K562 (cell line): ENCODE data around the gene STXBP4. TPM values are rescaled to one million over a fixed set of nuclear protein-coding genes. Genes with fewer than 3 reads are reported as not detected.

Source experiments
- ADNP ChIP-seq: fragments of 200-800 bp; sonication (Bioruptor generic); IDR thresholded peaks from 2 replicates; pipeline ENCODE4 v1.6.1; 2016; ENCODE audit warnings: missing genetic modification characterization, missing compliant biosample characterization
- AFF4 ChIP-seq: sonication (generic); formaldehyde crosslinking; IDR thresholded peaks from 2 replicates; pipeline ENCODE4 v1.8.0; 2023; ENCODE audit warnings: mild to moderate bottlenecking, missing genetic modification reagents
- CREM ChIP-seq: IDR thresholded peaks from 2 replicates; pipeline ENCODE4 v1.6.1; 2014; ENCODE audit warnings: antibody characterized with exemption, low read depth
- DACH1 ChIP-seq: fragments of 450-650 bp; IDR thresholded peaks from 2 replicates; pipeline ENCODE4 v1.6.1; 2018; ENCODE audit not compliant: partially characterized antibody
- ELF4 ChIP-seq: fragments of 450-650 bp; formaldehyde crosslinking; IDR thresholded peaks from 2 replicates; pipeline ENCODE4 v1.4.0; 2022; ENCODE audit warnings: missing genetic modification characterization
- FOS ChIP-seq: IDR thresholded peaks from 3 replicates; pipeline ENCODE4 v1.6.1; 2011; ENCODE audit not compliant: insufficient read length; ENCODE audit errors: extremely low read depth
- FOXJ3 ChIP-seq: sonication (generic); formaldehyde crosslinking; IDR thresholded peaks from 2 replicates; pipeline ENCODE4 v1.4.0; 2020; ENCODE audit warnings: mild to moderate bottlenecking, missing genetic modification reagents
- KLF16 ChIP-seq: IDR thresholded peaks from 2 replicates; pipeline ENCODE4 v1.6.1; 2016; ENCODE audit warnings: antibody characterized with exemption
- MBD2 ChIP-seq: sonication (generic); IDR thresholded peaks from 2 replicates; pipeline ENCODE4 v1.6.1; 2016; ENCODE audit warnings: low read depth, borderline replicate concordance
- MEIS2 ChIP-seq: fragments of 450-650 bp; IDR thresholded peaks from 2 replicates; pipeline ENCODE4 v1.6.1; 2014; ENCODE audit warnings: mild to moderate bottlenecking; ENCODE audit not compliant: partially characterized antibody
- MLX ChIP-seq, 2 experiments: fragments of 450-650 bp in 1 of 2; sonication (generic) in 1 of 2; formaldehyde crosslinking; conservative IDR thresholded peaks; 2 replicates each; pipeline versions ENCODE4 v1.4.0 to v1.8.1; 2020 to 2022; ENCODE audit warnings: mild to moderate bottlenecking in 1 of 2, missing genetic modification reagents in 1 of 2
- NCOA4 ChIP-seq: fragments of 450-650 bp; IDR thresholded peaks from 2 replicates; pipeline ENCODE4 v1.6.1; 2018; ENCODE audit warnings: mild to moderate bottlenecking; ENCODE audit not compliant: partially characterized antibody
- NR2F6 ChIP-seq: fragments of 450-650 bp; formaldehyde crosslinking; IDR thresholded peaks from 2 replicates; pipeline ENCODE4 v1.4.0; 2020; ENCODE audit warnings: mild to moderate bottlenecking
- PKNOX1 ChIP-seq: fragments of 450-650 bp; IDR thresholded peaks from 2 replicates; pipeline ENCODE4 v1.6.1; 2016
- PRPF4 ChIP-seq: fragments of 200-400 bp; formaldehyde crosslinking; IDR thresholded peaks from one replicate; pipeline ENCODE4 v1.6.1; 2017; ENCODE audit warnings: low read length, low read depth, mild to moderate bottlenecking; ENCODE audit not compliant: insufficient read depth, poor library complexity, severe bottlenecking
- TAF9B ChIP-seq: fragments of 450-650 bp; IDR thresholded peaks from 2 replicates; pipeline ENCODE4 v1.6.1; 2018; ENCODE audit warnings: mild to moderate bottlenecking; ENCODE audit not compliant: partially characterized antibody
- TEAD1 ChIP-seq, 2 experiments: fragments of 450-650 bp in 1 of 2; sonication (generic) in 1 of 2; formaldehyde crosslinking; IDR thresholded peaks; 2 replicates each; pipeline versions ENCODE4 v1.4.0 to v1.8.0; 2020 to 2022; ENCODE audit warnings: mild to moderate bottlenecking in 2 of 2, missing genetic modification reagents in 1 of 2
- U2AF1 ChIP-seq: fragments of 200-400 bp; formaldehyde crosslinking; optimal IDR thresholded peaks from 2 replicates; pipeline ENCODE3; 2017; ENCODE audit warnings: mild to moderate bottlenecking, low read depth, low read length, moderate library complexity
- USF2 ChIP-seq: sonication (generic); formaldehyde crosslinking; IDR thresholded peaks from 2 replicates; pipeline ENCODE4 v1.5.0; 2020; ENCODE audit warnings: missing genetic modification reagents
- XRCC3 ChIP-seq: fragments of 450-650 bp; IDR thresholded peaks from 2 replicates; pipeline ENCODE4 v1.6.1; 2017; ENCODE audit warnings: mild to moderate bottlenecking, moderate library complexity
- ZNF134 ChIP-seq: fragments of 250-450 bp; sonication (Bioruptor Pico); conservative IDR thresholded peaks from 2 replicates; pipeline ENCODE4 v1.4.0; 2020
- ZNF707 ChIP-seq: fragments of 250-450 bp; sonication (Bioruptor Pico); conservative IDR thresholded peaks from 2 replicates; pipeline ENCODE4 v1.8.0; 2022; ENCODE audit warnings: inconsistent platforms, mild to moderate bottlenecking, moderate library complexity
- ZZZ3 ChIP-seq: fragments of 450-650 bp; IDR thresholded peaks from 2 replicates; pipeline ENCODE4 v1.6.1; 2016; ENCODE audit warnings: antibody characterized with exemption, mild to moderate bottlenecking, moderate library complexity
- polyA plus RNA-seq, 8 experiments: library from polyadenylated mRNA; depleted of rRNA in 4 of 8; stranded (reverse) in 5 of 8; unstranded in 3 of 8; fragments of >200 nt; fragmentation: Nextera tagmentation in 2 of 8; fragmentation: Illumina TruSeq in 1 of 8; extraction: Ambion mirVana in 2 of 8; extraction: Trizol in 1 of 8; gene quantifications; 2 replicates each; pipeline versions ENCODE4 v1.2.1 to v1.2.3, GENCODE V29; 2011 to 2014; ENCODE audit warnings: inconsistent platforms in 1 of 8, missing spikeins in 1 of 8
- total RNA-seq, 7 experiments: library from RNA; depleted of rRNA in 6 of 7; stranded (reverse); fragments of >200 nt in 6 of 7; fragmentation: Illumina TruSeq in 2 of 7; extraction: Trizol in 2 of 7; gene quantifications; 2 replicates each; pipeline versions ENCODE4 v1.2.1 to v1.2.3, GENCODE V29; 2011 to 2021; ENCODE audit warnings: low replicate concordance in 1 of 7

Gene STXBP4
- total and polyA plus RNA-seq, 9 of the 15 experiments (the other 6 are each of a cell fraction or from before 2014, with no cell fraction given): 11.6 to 23.2 (median 18.5) TPM

- TF ChIP-seq MLX (CRISPR knock-in tag; conservative IDR thresholded peaks at IDR 0.05) (no peak), CREM (0 out of 2 replicates have a peak, but pooled peaks have one; percentile 6), USF2 (no peak), PKNOX1 (peak; percentile 73), TAF9B (no peak), FOXJ3 (no peak), U2AF1 (no peak), NCOA4 (no peak), ZZZ3 (no peak), AFF4 (no peak), ELF4 (peak; percentile 30; the same call in 1 of the 2 replicates), PRPF4 (no peak), XRCC3 (no peak), MBD2 (no peak), ZNF707 (CRISPR knock-in tag) (no peak), ADNP (tag) (no peak), FOS (no peak), MEIS2 (peak; percentile 29), TEAD1 (CRISPR knock-in tag; IDR thresholded peaks at IDR 0.05) (0 out of 4 replicates have a peak, but pooled peaks of 1 of the 2 experiments have one; percentile 25), DACH1 (no peak), ZNF134 (no peak), KLF16 (0 out of 2 replicates have a peak, but pooled peaks have one; percentile 16), NR2F6 (no peak)
Measured at GRCh38 chr17:54944796-54945195, 23.8 kb upstream of the STXBP4 start (continued).
